Neural cell (in vitro differentiated cells): ENCODE measurements around the gene NFAT5. TPM values are rescaled to one million over a fixed set of nuclear protein-coding genes. Genes with fewer than 3 reads are reported as not detected.

Source experiments
- H2AFZ ChIP-seq: fragments of 200-600, 300-800 bp; sonication (generic), shearing (Covaris generic); 2 replicates; pipeline ENCODE4 v1.6.0; 2014; ENCODE audit warnings: low read depth, mild to moderate bottlenecking, antibody characterized with exemption, low read length, moderate library complexity
- H3F3A ChIP-seq: fragments of 200-600 bp; shearing (Covaris generic); 2 replicates; pipeline ENCODE4 v1.6.1; 2016; ENCODE audit warnings: mild to moderate bottlenecking, moderate library complexity, mixed read lengths, antibody characterized with exemption, low read length; ENCODE audit not compliant: insufficient read depth, poor library complexity, severe bottlenecking
- H3K27ac ChIP-seq: fragments of 200-600, 300-800 bp; sonication (generic), shearing (Covaris generic); 2 replicates; pipeline ENCODE4 v1.5.1; 2014; ENCODE audit warnings: mild to moderate bottlenecking, low read length, moderate library complexity
- H3K27me3 ChIP-seq: fragments of 300-800, 200-600 bp; sonication (generic), shearing (Covaris generic); 2 replicates; pipeline ENCODE4 v1.6.0; 2014; ENCODE audit warnings: mild to moderate bottlenecking, low read depth, low read length, moderate library complexity; ENCODE audit not compliant: insufficient read depth
- H3K36me3 ChIP-seq: fragments of 300-800, 200-600 bp; sonication (generic), shearing (Covaris generic); 2 replicates; pipeline ENCODE4 v1.5.1; 2014; ENCODE audit warnings: mild to moderate bottlenecking, antibody characterized with exemption, low read length, moderate library complexity; ENCODE audit not compliant: insufficient read depth
- H3K4me2 ChIP-seq: fragments of 300-800, 200-600 bp; sonication (generic), shearing (Covaris generic); 2 replicates; pipeline ENCODE4 v1.6.0; 2014; ENCODE audit warnings: mild to moderate bottlenecking, low read length
- H3K4me3 ChIP-seq: fragments of 300-800, 200-600 bp; sonication (generic), shearing (Covaris generic); 2 replicates; pipeline ENCODE4 v1.5.1; 2014; ENCODE audit warnings: mild to moderate bottlenecking, low read length, moderate library complexity
- H3K79me2 ChIP-seq: fragments of 200-600 bp; shearing (Covaris generic); replicated peaks from 2 replicates; pipeline ENCODE4 v1.6.0; 2014; ENCODE audit warnings: mild to moderate bottlenecking, low read length, moderate library complexity; ENCODE audit not compliant: insufficient read depth
- H3K9ac ChIP-seq: fragments of 300-800, 200-600 bp; sonication (generic), shearing (Covaris generic); 2 replicates; pipeline ENCODE4 v1.6.1; 2016; ENCODE audit warnings: mild to moderate bottlenecking, low read length, mixed read lengths
- H3K9me2 ChIP-seq: fragments of 200-600 bp; shearing (Covaris generic); 2 replicates; pipeline ENCODE4 v1.6.1; 2016; ENCODE audit warnings: mild to moderate bottlenecking, low read length, mixed read lengths; ENCODE audit not compliant: insufficient read depth
- H3K9me3 ChIP-seq: fragments of 200-600, 300-800 bp; sonication (generic), shearing (Covaris generic); 2 replicates; pipeline ENCODE4 v1.6.1; 2016; ENCODE audit warnings: mild to moderate bottlenecking, mixed run types, low read length, moderate library complexity, mixed read lengths
- H4K20me1 ChIP-seq: fragments of 200-600 bp; shearing (Covaris generic); 2 replicates; pipeline ENCODE4 v1.6.1; 2016; ENCODE audit warnings: mild to moderate bottlenecking, mixed run types; ENCODE audit not compliant: insufficient read depth
- CTCF ChIP-seq: fragments of 450-650 bp; IDR thresholded peaks from 2 replicates; pipeline ENCODE4 v1.5.1; 2014; ENCODE audit warnings: antibody characterized with exemption, mild to moderate bottlenecking, moderate library complexity; ENCODE audit not compliant: poor library complexity, severe bottlenecking
- EP300 ChIP-seq: fragments of 450-650 bp; conservative IDR thresholded peaks from 2 replicates; pipeline ENCODE4 v1.6.1; 2014; ENCODE audit warnings: antibody characterized with exemption, mild to moderate bottlenecking, moderate library complexity; ENCODE audit not compliant: poor library complexity, severe bottlenecking
- EZH2 ChIP-seq: fragments of 200-600, 300-800 bp; shearing (Covaris generic), sonication (generic); IDR thresholded peaks from 2 replicates; pipeline ENCODE4 v1.6.1; 2014; ENCODE audit warnings: antibody characterized with exemption, low read length, borderline replicate concordance, mild to moderate bottlenecking; ENCODE audit not compliant: insufficient read depth, poor library complexity, severe bottlenecking
- MXI1 ChIP-seq: fragments of 450-650 bp; conservative IDR thresholded peaks from 2 replicates; pipeline ENCODE4 v1.6.1; 2014; ENCODE audit warnings: antibody characterized with exemption, mild to moderate bottlenecking; ENCODE audit not compliant: poor library complexity, severe bottlenecking
- POLR2AphosphoS5 ChIP-seq: IDR thresholded peaks from 2 replicates; pipeline ENCODE4 v1.6.1; 2012
- REST ChIP-seq: IDR thresholded peaks from 2 replicates; pipeline ENCODE4 v1.6.1; 2012; ENCODE audit warnings: borderline replicate concordance
- SMC3 ChIP-seq: fragments of 450-650 bp; conservative IDR thresholded peaks from 2 replicates; pipeline ENCODE4 v1.6.1; 2014; ENCODE audit warnings: antibody characterized with exemption, mild to moderate bottlenecking, moderate library complexity; ENCODE audit not compliant: poor library complexity
- TAF1 ChIP-seq: IDR thresholded peaks from 2 replicates; pipeline ENCODE4 v1.6.1; 2012; ENCODE audit warnings: low read depth
- polyA plus RNA-seq: library from polyadenylated mRNA; depleted of rRNA; stranded (reverse); fragments of >200 nt; gene quantifications from 2 replicates; pipeline ENCODE4 v1.2.3, GENCODE V29; 2014

NFAT5 gene
- polyA plus RNA-seq, 1 donor from 2014 or later: 9.2 TPM

- TF ChIP-seq EZH2: no peak
- TF ChIP-seq CTCF: no peak
- no peak for TF ChIP-seq MXI1
- no peak for TF ChIP-seq EP300
- no peak for TF ChIP-seq SMC3
- TF ChIP-seq POLR2AphosphoS5: no peak
- TF ChIP-seq REST: no peak
- H3K79me2 ChIP-seq: no peaks in the 10 kb centered on the region
- H3K9ac ChIP-seq: no peak overlapping the region
- no peak overlapping the region for H3K4me3 ChIP-seq
- H3K36me3 ChIP-seq: no peaks in the 10 kb centered on the region
- H3K9me3 ChIP-seq: no peaks in the 10 kb centered on the region
- H2AFZ ChIP-seq: no peak overlapping the region
- H3K4me2 ChIP-seq: no peak overlapping the region
- H3K27me3 ChIP-seq: no peaks in the 10 kb centered on the region
- H4K20me1 ChIP-seq: no peaks in the 10 kb centered on the region
- H3K27ac ChIP-seq: no peak overlapping the region
- H3K9me2 ChIP-seq: no peaks in the 10 kb centered on the region
- no peaks in the 10 kb centered on the region for H3F3A ChIP-seq
These were observed 147.3 kb downstream of the NFAT5 start for GRCh38 chr16:69712914-69713581.

GRCh38 chr16:69717066-69717465 lies 151.3 kb downstream of the NFAT5 start:
- H3K9me3 ChIP-seq: no peaks in the 10 kb centered on the region
- H4K20me1 ChIP-seq: no peaks in the 10 kb centered on the region
- H3K79me2 ChIP-seq: no peaks in the 10 kb centered on the region
- TF ChIP-seq TAF1 (no peak), MXI1 (no peak), SMC3 (no peak), POLR2AphosphoS5 (no peak), EZH2 (no peak), EP300 (no peak)
- H3F3A ChIP-seq: no peaks in the 10 kb centered on the region
- no peak overlapping the region for H3K4me3 ChIP-seq
- H3K27me3 ChIP-seq: no peaks in the 10 kb centered on the region
- no peak overlapping the region for H2AFZ ChIP-seq
- no peaks in the 10 kb centered on the region for H3K9me2 ChIP-seq
- no peak overlapping the region for H3K9ac ChIP-seq
- H3K36me3 ChIP-seq: no peaks in the 10 kb centered on the region
- H3K4me2 ChIP-seq: no peak overlapping the region
- no peak overlapping the region for H3K27ac ChIP-seq
